Measurements from ENCODE around the gene DBH.
A peak's percentile ranks its signal among the peaks of the same experiment; 100 is the strongest.

The DBH gene

GRCh38 chr9:133681658-133682306, 45.6 kb downstream of the DBH start:
- no peak for DNase-seq (ENCODE audit: low read depth in 1 of 2, low spot score in 1 of 2)

DNA sequence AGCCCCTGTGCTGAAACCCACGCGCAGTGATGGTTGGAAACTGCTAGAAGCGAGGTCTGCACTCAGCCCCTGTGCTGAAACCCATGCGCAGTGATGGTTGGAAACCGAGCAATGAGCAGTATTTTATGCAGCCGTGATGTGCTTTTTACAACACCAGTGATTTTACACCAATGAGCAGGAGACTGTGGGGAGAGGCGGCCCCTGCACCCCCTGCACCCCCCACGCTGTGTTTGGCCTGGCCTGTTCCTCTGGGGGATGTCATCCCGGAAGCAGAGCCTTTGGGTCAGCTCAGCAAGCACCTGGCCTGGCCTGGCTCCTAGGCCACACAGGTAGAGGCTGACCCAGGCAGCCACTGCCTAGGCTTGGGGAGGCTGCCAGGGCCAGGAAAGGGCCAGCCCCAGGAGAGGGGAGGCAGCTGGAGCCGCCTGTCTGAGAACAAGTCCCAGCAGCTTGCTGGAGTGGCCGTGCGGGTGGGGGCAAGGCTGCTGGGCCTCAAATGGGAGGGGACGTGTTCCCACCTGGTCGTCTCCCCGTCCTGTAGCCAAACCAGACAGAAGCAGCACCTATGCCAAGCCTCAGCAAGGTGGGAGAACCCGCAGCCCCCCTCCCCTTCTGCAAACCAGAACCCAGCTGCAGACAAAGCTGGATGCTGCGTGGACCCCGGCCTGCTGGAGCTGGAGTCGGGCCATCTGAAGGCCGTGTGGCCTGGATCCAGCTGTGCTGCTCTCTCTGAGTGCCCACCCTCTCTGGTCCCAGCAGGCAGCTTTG, 46.8 kb downstream of the DBH start:
- no peak for DNase-seq (ENCODE audit: low read depth in 1 of 2, low spot score in 1 of 2)

GRCh38 chr9:133683586-133684120, 47.5 kb downstream of the DBH start:
- peak; percentile 33 to 62 for DNase-seq (ENCODE audit: low read depth in 1 of 2, low spot score in 1 of 2)

GRCh38 chr9:133684121-133684935, 48.2 kb downstream of the DBH start:
- peak in 1 of 2 donors; percentile 20 for DNase-seq (ENCODE audit: low read depth in 1 of 2, low spot score in 1 of 2)

GRCh38 chr9:133684936-133685361, 48.8 kb downstream of the DBH start:
- DNase-seq (ENCODE audit: low read depth in 1 of 2, low spot score in 1 of 2): no peak

DNA sequence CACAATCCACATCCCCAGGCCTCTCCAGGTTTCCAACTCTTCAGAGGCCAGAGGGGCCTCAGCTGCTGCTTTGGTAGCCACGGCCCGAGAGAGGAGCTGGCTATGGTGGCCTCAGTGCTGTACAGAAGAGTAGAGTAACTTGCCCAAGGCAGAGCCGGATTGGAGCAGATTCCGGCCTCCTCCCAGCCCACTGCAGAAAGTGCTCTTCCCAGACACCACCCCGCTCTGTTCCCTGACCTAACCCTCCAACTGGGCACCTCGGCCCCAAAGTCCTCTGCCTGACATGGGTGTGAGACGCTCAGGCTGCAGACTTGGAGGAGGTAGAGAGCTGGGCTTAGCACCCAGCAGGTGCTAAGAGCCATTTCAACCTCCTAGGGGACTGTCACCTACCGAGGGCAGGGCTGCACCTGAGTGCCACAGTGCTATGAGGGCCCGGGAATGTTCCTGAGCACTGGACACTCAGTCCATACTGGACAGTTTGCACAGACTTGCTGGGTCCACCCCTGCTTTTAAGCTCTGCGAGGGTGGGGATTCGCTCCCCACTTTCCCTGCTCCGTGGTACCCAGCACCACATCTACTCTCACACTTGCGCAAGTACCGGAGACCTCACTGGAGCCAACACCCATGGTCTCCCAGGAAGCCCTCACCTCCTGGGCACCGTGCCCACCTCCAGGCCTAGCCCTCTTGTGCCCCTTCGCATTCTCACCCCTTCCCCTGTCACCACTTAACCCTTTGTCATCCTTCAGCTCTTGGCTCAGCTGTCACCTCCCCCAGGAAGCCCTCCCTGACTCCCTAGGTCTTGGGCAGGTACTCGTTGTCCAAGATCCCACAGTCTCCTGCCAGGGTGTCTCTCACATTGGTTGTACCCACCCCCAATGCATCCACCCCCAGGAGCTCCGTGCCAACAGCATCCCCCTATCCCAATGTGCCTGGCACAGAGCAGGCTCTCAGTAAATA, 49.8 kb downstream of the DBH start:
- DNase-seq (ENCODE audit: low read depth in 1 of 2, low spot score in 1 of 2): no peak

- no peak for DNase-seq (ENCODE audit: low read depth in 1 of 2, low spot score in 1 of 2)
These were observed 50.7 kb downstream of the DBH start for GRCh38 chr9:133686642-133687575.

- DNase-seq (ENCODE audit: low read depth in 1 of 2, low spot score in 1 of 2): no peak
These were observed 51.9 kb downstream of the DBH start for GRCh38 chr9:133687856-133688761.

DNA sequence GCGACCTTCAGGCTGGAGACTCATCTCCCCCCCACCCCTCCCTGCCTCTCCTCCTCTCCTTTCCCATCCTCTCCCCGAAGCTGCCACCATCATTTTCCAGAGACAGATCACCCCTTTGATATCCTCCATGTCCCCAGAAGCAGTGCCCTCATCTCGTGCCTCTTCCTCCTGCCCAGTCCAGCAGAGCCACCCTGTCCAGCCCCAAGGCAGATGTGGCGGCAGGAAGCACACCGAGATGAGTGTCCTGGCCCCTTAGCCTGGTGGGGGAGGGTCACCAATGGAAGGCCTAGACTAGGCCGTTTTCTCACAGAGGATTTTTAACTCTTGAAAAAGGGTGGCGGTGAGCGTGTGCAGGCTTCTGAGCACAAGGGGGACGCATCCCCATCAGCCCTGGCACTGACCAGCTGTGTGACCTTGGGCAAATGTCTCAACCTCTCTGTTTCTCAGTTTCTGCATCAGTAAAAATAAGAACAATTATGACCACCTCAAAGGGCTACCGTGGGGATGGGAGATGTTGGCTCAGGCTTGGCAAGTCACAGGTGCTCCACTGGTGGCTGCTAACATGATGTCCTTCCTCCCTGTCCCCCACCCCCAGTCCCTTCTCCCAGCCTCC, 53.1 kb downstream of the DBH start:
- DNase-seq (ENCODE audit: low read depth in 1 of 2, low spot score in 1 of 2): no peak

DNA sequence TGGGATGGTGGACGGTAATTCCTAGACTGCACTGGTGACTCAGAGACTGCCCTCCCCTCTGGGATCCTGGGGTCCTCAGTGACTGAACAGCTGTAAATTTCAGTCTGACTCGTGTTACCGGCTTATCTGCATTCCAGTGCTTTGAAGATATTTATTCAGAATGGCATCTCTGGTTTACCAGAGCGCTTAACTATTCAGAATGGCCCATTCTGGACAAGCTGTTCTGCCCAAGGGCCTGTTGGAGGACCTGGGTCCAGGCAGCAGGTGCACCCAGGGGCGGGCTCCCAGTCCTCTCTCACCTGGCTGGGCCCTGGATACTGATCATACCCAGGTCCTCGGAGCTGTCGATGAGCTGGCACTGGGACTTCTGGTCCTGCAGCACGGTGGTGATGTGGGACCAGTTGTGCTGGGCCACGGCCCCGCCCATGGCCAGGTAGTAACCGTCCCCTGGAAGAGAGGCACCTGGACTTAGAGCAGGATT, 54.0 kb downstream of the DBH start:
- DNase-seq (ENCODE audit: low read depth in 1 of 2, low spot score in 1 of 2): no peak

GRCh38 chr9:133691191-133691590, 55.0 kb downstream of the DBH start:
- no peak for DNase-seq (ENCODE audit: low read depth in 1 of 2, low spot score in 1 of 2)

- no peak for DNase-seq (ENCODE audit: low read depth in 1 of 2, low spot score in 1 of 2)
These were observed 55.6 kb downstream of the DBH start for GRCh38 chr9:133691626-133692363.

DNA sequence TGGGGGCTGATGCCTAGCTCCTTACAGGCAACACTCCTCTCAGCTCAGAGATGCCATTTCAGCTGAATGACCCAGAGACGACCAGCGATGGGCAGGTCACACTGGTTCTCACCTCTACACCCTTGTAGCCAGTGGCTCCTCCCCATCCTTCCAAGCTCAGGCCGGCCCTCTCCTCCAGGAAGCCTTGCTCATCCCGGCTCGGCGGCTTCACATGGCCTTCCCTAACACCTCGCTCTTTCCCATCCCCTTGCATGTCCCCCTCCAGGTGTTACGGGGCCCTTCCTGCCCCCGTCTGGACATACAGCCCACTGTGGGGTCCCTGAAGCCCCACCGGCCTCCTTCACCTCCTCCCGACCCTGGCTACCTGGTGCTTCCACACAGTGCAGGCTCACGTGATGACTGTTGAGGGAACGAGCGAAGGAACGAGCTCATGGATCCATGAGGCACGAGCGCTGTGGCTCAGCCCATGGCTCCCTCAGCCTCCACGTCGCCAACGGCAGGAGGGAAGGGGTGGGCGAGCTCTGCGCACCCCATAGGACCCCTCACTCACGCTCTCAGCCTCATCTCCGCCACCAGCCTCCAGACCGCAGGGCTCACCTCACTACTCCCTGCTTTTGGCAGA, 56.3 kb downstream of the DBH start:
- no peak for DNase-seq (ENCODE audit: low read depth in 1 of 2, low spot score in 1 of 2)

GRCh38 chr9:133693116-133693515, 57.0 kb downstream of the DBH start:
- no peak for DNase-seq (ENCODE audit: low read depth in 1 of 2, low spot score in 1 of 2)

- DNase-seq (ENCODE audit: low read depth in 1 of 2, low spot score in 1 of 2): no peak
These were observed 57.8 kb downstream of the DBH start for GRCh38 chr9:133693703-133694529.

DNA sequence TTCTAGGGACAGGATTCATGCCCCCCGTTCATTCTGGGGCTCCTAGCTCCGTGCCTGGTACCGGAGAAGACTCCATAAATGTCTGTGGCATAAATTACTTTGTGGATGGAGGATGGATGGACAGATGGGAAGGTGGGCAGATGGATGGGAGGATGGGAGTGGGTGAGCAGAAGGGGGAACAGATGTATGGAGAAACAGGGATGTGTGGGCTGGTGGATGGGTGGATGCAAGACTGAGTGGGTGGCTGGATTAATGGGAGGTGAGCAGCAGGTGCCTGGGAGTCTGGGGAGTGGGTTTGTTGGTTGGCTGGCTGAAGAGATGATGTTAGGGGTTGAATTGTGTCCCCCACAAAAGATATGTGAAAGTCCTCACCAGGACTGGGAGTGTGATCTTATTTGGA, 58.5 kb downstream of the DBH start:
- no peak for DNase-seq (ENCODE audit: low read depth in 1 of 2, low spot score in 1 of 2)
